Spleen (tissue), 11 donors: ENCODE data around the gene LSM14B. TPM values are rescaled to one million over a fixed set of nuclear protein-coding genes. Genes with fewer than 3 reads are reported as not detected.

Experiments used
- DNase-seq: peaks from one replicate; pipeline ENCODE4 v3.0.0-alpha.2; 2020
- H3K27ac ChIP-seq, 8 donors: fragments of 200-600 bp; sonication (generic) in 7 of 8; 1 replicate in 4 of 8; 2 replicates in 4 of 8; pipeline versions ENCODE4 v1.5.0 to v1.8.0; 2016 to 2021; ENCODE audit warnings: inconsistent platforms in 4 of 8, mild to moderate bottlenecking in 4 of 8, moderate library complexity in 1 of 8
- H3K27me3 ChIP-seq, 7 donors: fragments of 200-600 bp; sonication (generic) in 6 of 7; replicated peaks in 1 of 7; 1 replicate in 4 of 7; 2 replicates in 3 of 7; pipeline versions ENCODE4 v1.5.0 to v1.8.0; 2016 to 2021; ENCODE audit warnings: inconsistent platforms in 3 of 7, mild to moderate bottlenecking in 1 of 7
- H3K36me3 ChIP-seq, 6 donors: fragments of 200-600 bp; sonication (generic) in 5 of 6; 1 replicate in 4 of 6; 2 replicates in 2 of 6; pipeline versions ENCODE4 v1.5.0 to v1.8.0; 2016 to 2021; ENCODE audit warnings: inconsistent platforms in 2 of 6
- H3K4me1 ChIP-seq, 6 donors: fragments of 200-600 bp; sonication (generic) in 5 of 6; 1 replicate in 3 of 6; 2 replicates in 3 of 6; pipeline versions ENCODE4 v1.5.0 to v1.8.0; 2016 to 2021; ENCODE audit warnings: inconsistent platforms in 3 of 6
- H3K4me3 ChIP-seq, 8 donors: fragments of 200-600 bp; sonication (generic) in 7 of 8; 1 replicate in 4 of 8; 2 replicates in 4 of 8; pipeline versions ENCODE4 v1.5.0 to v1.8.0; 2016 to 2021; ENCODE audit warnings: inconsistent platforms in 4 of 8, mild to moderate bottlenecking in 4 of 8, moderate library complexity in 2 of 8
- H3K9me3 ChIP-seq, 8 donors: fragments of 200-600 bp; sonication (generic) in 7 of 8; 1 replicate in 4 of 8; 2 replicates in 4 of 8; pipeline versions ENCODE4 v1.5.0 to v1.8.0; 2016 to 2021; ENCODE audit warnings: inconsistent platforms in 4 of 8
- CTCF ChIP-seq, 11 experiments: fragments of 200-600 bp in 7 of 11; fragments of 450-650 bp in 4 of 11; sonication (generic) in 4 of 11; IDR thresholded peaks in 8 of 11; conservative IDR thresholded peaks in 3 of 11; 1 replicate in 7 of 11; 2 replicates in 4 of 11; pipeline versions ENCODE4 v1.4.0 to v1.8.0; 2016 to 2021; ENCODE audit warnings: antibody characterized with exemption in 11 of 11, inconsistent platforms in 4 of 11, mild to moderate bottlenecking in 1 of 11
- POLR2A ChIP-seq, 3 donors: fragments of 450-650 bp; IDR thresholded peaks; one replicate each; pipeline ENCODE4 v1.5.1; 2017; ENCODE audit warnings: antibody characterized with exemption in 3 of 3, mild to moderate bottlenecking in 1 of 3
- POLR2AphosphoS5 ChIP-seq, 3 donors: sonication (generic); formaldehyde crosslinking; IDR thresholded peaks; one replicate each; pipeline ENCODE4 v1.5.1; 2017; ENCODE audit warnings: antibody characterized with exemption in 3 of 3
- WGBS, 5 donors: extraction: QIAGEN DNeasy Blood & Tissue Kit in 3 of 5; methylation state at CpG; one replicate each; pipeline versions ENCODE4 v1.1.5 to v1.1.7; 2013 to 2018; 5-methylcytosine and 5-hydroxymethylcytosine counted together
- intact Hi-C: fragments of 100-400 bp; cut with DNase I; formaldehyde crosslinking; loops from one replicate; pipeline ENCODE4 v1.15.0; 2023; ENCODE audit warnings: low total_unique reads
- polyA plus RNA-seq, 3 donors: library from polyadenylated mRNA; stranded (reverse); fragments of 200-250 nt; gene quantifications; one replicate each; pipeline ENCODE4 v1.2.1, GENCODE V29; 2013
- total RNA-seq, 7 donors: library from RNA; depleted of rRNA in 3 of 7; stranded (reverse); fragments of >200 nt in 3 of 7; fragmentation: NEBNext Ultra II Directional in 4 of 7; extraction: Animal tissue kit (Norgen Biotek cat#: 25700) in 4 of 7; gene quantifications; one replicate each; pipeline versions ENCODE4 v1.1.0 to v1.2.1, GENCODE V29; 2016 to 2021
- donor health status: healthy with polysubstance abuse.
- donor health status: DM: no; HTN: no; CAD: no; lungs with moderate emphysema.
- donor health status: DM: no; HTN: no; CAD: no.
- donor health status: Bipolar disorder and iron deficiency.
- donor health status: healthy.
- donor health status: DM: no; HTN: no; CAD: no.
- donor health status: DM: yes; HTN: yes; CAD: no.

The LSM14B gene
- total and polyA plus RNA-seq, 10 donors = 14.0 to 37.6 (median 26.0) TPM

GRCh38 chr20:62174021-62174804 lies 51.9 kb downstream of the LSM14B start:
- Histone ChIP-seq H3K36me3 (peaks cover 0 to 77% (median 30%) of the 10 kb centered on the region in 6 donors), H3K4me3 (no peak overlapping the region), H3K27me3 (no peaks in the 10 kb centered on the region), H3K27ac (no peak overlapping the region), H3K4me1 (no peaks in the 10 kb centered on the region), H3K9me3 (no peaks in the 10 kb centered on the region)
- intact Hi-C loops = no loop called here
- WGBS, 5 donors = 91 to 95% (median 94%) methylated on average over 25 to 28 of the region's 28 CpGs
- no peak for TF ChIP-seq POLR2A (IDR thresholded peaks at IDR 0.05)
- DNase-seq = peak; percentile 54

GRCh38 chr20:62174870-62175624 lies 52.8 kb downstream of the LSM14B start:
- no peak overlapping the region for H3K4me3 ChIP-seq
- H3K4me1 ChIP-seq = no peaks in the 10 kb centered on the region
- no peak overlapping the region for H3K27ac ChIP-seq
- intact Hi-C loops = no loop called here
- TF ChIP-seq CTCF (IDR thresholded peaks at IDR 0.05 in 8 of 11, conservative IDR thresholded peaks at IDR 0.05 in 3 of 11) = no peak
- no peak for TF ChIP-seq POLR2A (IDR thresholded peaks at IDR 0.05)
- TF ChIP-seq POLR2AphosphoS5 (IDR thresholded peaks at IDR 0.05) = peak in 1 of 3 donors; percentile 24
- peaks cover 0 to 75% (median 32%) of the 10 kb centered on the region in 6 donors for H3K36me3 ChIP-seq
- peak; percentile 31 for DNase-seq
- 96 to 98% (median 97%) methylated on average over 26 of the region's 26 CpGs for WGBS, 5 donors
- no peaks in the 10 kb centered on the region for H3K27me3 ChIP-seq
- no peaks in the 10 kb centered on the region for H3K9me3 ChIP-seq

- Histone ChIP-seq H3K36me3 (peaks cover 0 to 70% (median 32%) of the 10 kb centered on the region in 6 donors), H3K27ac (no peak overlapping the region), H3K4me3 (no peak overlapping the region), H3K4me1 (no peaks in the 10 kb centered on the region), H3K27me3 (no peaks in the 10 kb centered on the region), H3K9me3 (no peaks in the 10 kb centered on the region)
- TF ChIP-seq POLR2A (IDR thresholded peaks at IDR 0.05) (no peak), CTCF (IDR thresholded peaks at IDR 0.05 in 8 of 11, conservative IDR thresholded peaks at IDR 0.05 in 3 of 11) (no peak), POLR2AphosphoS5 (IDR thresholded peaks at IDR 0.05) (no peak)
- DNase-seq = peak; percentile 48
- intact Hi-C loops = no loop called here
- WGBS, 5 donors = 95 to 97% (median 96%) methylated on average over 10 of the region's 10 CpGs
Measured at GRCh38 chr20:62175711-62176110, 53.4 kb downstream of the LSM14B start.

GRCh38 chr20:62176866-62177265 lies 54.6 kb downstream of the LSM14B start:
- Histone ChIP-seq H3K4me3 (no peak overlapping the region), H3K27ac (no peak overlapping the region), H3K36me3 (peaks cover 0 to 70% (median 32%) of the 10 kb centered on the region in 6 donors), H3K4me1 (peaks cover 0 to 5% (median 3%) of the 10 kb centered on the region in 6 donors), H3K27me3 (no peaks in the 10 kb centered on the region), H3K9me3 (no peaks in the 10 kb centered on the region)
- DNase-seq = peak; percentile 56
- intact Hi-C loops = no loop called here
- WGBS, 5 donors = 93 to 97% (median 95%) methylated on average over 15 of the region's 15 CpGs
- no peak for TF ChIP-seq CTCF (IDR thresholded peaks at IDR 0.05 in 8 of 11, conservative IDR thresholded peaks at IDR 0.05 in 3 of 11)
- TF ChIP-seq POLR2AphosphoS5 (IDR thresholded peaks at IDR 0.05) = no peak
- TF ChIP-seq POLR2A (IDR thresholded peaks at IDR 0.05) = no peak
